K562 (cell line): ENCODE data around the gene SEC14L1. TPM values are rescaled to one million over a fixed set of nuclear protein-coding genes. Genes with fewer than 3 reads are reported as not detected.

ENCODE experiments used
- polyA plus RNA-seq, 8 experiments: library from polyadenylated mRNA; depleted of rRNA in 4 of 8; stranded (reverse) in 5 of 8; unstranded in 3 of 8; fragments of >200 nt; fragmentation: Nextera tagmentation in 2 of 8; fragmentation: Illumina TruSeq in 1 of 8; extraction: Ambion mirVana in 2 of 8; extraction: Trizol in 1 of 8; gene quantifications; 2 replicates each; pipeline versions ENCODE4 v1.2.1 to v1.2.3, GENCODE V29; 2011 to 2014; ENCODE audit warnings: inconsistent platforms in 1 of 8, missing spikeins in 1 of 8
- total RNA-seq, 7 experiments: library from RNA; depleted of rRNA in 6 of 7; stranded (reverse); fragments of >200 nt in 6 of 7; fragmentation: Illumina TruSeq in 2 of 7; extraction: Trizol in 2 of 7; gene quantifications; 2 replicates each; pipeline versions ENCODE4 v1.2.1 to v1.2.3, GENCODE V29; 2011 to 2021; ENCODE audit warnings: low replicate concordance in 1 of 7
- TF ChIP-seq, protein P1 (sequence below): fragments of 450-650 bp; IDR thresholded peaks from 2 replicates; pipeline ENCODE4 v1.6.1; 2016; ENCODE audit warnings: mild to moderate bottlenecking, moderate library complexity

Gene SEC14L1
- total and polyA plus RNA-seq, 9 of the 15 experiments (the other 6 are each of a cell fraction or from before 2014, with no cell fraction given), result 3.1 to 39.7 (median 15.2) TPM

DNA sequence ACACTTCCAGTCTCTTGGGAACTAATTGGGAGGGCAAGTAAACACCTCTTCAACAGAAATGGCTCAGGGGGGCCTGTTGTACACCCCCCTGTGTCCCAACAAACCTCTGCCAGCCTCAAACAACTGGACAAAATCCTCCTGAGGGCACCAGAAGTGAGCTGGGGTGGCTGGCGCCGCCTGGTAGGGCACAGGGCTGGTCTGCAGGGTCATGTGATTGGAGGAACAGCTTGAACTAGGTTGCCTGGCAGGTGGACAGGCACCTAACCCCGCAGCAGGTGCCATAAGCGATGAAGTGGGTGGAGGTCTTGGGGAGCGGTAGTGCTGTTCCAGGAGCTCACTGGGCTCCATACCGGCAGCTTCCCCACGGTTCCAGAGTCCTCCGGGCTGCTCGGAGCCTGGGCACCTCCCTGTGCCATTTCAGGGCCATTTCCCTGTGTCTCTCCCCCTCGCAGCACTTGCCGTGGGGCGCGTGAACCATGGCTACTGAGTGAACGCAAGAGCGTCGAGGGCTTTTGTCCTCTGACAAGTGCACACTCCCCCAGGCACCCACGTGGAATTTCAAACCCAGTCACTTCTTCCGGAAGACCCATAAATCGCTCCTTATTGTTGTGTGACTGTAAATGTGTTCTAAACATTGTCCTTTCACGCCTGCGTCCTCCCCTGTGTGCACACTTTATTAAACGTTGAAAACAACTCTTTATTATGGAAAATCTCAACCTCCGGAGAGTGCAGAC, 101.5 kb downstream of the SEC14L1 start (continued):
- TF ChIP-seq, protein P1, sequence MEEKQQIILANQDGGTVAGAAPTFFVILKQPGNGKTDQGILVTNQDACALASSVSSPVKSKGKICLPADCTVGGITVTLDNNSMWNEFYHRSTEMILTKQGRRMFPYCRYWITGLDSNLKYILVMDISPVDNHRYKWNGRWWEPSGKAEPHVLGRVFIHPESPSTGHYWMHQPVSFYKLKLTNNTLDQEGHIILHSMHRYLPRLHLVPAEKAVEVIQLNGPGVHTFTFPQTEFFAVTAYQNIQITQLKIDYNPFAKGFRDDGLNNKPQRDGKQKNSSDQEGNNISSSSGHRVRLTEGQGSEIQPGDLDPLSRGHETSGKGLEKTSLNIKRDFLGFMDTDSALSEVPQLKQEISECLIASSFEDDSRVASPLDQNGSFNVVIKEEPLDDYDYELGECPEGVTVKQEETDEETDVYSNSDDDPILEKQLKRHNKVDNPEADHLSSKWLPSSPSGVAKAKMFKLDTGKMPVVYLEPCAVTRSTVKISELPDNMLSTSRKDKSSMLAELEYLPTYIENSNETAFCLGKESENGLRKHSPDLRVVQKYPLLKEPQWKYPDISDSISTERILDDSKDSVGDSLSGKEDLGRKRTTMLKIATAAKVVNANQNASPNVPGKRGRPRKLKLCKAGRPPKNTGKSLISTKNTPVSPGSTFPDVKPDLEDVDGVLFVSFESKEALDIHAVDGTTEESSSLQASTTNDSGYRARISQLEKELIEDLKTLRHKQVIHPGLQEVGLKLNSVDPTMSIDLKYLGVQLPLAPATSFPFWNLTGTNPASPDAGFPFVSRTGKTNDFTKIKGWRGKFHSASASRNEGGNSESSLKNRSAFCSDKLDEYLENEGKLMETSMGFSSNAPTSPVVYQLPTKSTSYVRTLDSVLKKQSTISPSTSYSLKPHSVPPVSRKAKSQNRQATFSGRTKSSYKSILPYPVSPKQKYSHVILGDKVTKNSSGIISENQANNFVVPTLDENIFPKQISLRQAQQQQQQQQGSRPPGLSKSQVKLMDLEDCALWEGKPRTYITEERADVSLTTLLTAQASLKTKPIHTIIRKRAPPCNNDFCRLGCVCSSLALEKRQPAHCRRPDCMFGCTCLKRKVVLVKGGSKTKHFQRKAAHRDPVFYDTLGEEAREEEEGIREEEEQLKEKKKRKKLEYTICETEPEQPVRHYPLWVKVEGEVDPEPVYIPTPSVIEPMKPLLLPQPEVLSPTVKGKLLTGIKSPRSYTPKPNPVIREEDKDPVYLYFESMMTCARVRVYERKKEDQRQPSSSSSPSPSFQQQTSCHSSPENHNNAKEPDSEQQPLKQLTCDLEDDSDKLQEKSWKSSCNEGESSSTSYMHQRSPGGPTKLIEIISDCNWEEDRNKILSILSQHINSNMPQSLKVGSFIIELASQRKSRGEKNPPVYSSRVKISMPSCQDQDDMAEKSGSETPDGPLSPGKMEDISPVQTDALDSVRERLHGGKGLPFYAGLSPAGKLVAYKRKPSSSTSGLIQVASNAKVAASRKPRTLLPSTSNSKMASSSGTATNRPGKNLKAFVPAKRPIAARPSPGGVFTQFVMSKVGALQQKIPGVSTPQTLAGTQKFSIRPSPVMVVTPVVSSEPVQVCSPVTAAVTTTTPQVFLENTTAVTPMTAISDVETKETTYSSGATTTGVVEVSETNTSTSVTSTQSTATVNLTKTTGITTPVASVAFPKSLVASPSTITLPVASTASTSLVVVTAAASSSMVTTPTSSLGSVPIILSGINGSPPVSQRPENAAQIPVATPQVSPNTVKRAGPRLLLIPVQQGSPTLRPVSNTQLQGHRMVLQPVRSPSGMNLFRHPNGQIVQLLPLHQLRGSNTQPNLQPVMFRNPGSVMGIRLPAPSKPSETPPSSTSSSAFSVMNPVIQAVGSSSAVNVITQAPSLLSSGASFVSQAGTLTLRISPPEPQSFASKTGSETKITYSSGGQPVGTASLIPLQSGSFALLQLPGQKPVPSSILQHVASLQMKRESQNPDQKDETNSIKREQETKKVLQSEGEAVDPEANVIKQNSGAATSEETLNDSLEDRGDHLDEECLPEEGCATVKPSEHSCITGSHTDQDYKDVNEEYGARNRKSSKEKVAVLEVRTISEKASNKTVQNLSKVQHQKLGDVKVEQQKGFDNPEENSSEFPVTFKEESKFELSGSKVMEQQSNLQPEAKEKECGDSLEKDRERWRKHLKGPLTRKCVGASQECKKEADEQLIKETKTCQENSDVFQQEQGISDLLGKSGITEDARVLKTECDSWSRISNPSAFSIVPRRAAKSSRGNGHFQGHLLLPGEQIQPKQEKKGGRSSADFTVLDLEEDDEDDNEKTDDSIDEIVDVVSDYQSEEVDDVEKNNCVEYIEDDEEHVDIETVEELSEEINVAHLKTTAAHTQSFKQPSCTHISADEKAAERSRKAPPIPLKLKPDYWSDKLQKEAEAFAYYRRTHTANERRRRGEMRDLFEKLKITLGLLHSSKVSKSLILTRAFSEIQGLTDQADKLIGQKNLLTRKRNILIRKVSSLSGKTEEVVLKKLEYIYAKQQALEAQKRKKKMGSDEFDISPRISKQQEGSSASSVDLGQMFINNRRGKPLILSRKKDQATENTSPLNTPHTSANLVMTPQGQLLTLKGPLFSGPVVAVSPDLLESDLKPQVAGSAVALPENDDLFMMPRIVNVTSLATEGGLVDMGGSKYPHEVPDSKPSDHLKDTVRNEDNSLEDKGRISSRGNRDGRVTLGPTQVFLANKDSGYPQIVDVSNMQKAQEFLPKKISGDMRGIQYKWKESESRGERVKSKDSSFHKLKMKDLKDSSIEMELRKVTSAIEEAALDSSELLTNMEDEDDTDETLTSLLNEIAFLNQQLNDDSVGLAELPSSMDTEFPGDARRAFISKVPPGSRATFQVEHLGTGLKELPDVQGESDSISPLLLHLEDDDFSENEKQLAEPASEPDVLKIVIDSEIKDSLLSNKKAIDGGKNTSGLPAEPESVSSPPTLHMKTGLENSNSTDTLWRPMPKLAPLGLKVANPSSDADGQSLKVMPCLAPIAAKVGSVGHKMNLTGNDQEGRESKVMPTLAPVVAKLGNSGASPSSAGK, result peak; percentile 42; the same call in 1 of the 2 replicates
